ENCODE results near the gene CRBN. TPM values are rescaled to one million over a fixed set of nuclear protein-coding genes. Genes with fewer than 3 reads are reported as not detected.

The CRBN gene
- total and polyA plus RNA-seq, 9 of the 15 experiments (the other 6 are each of a cell fraction or from before 2014, with no cell fraction given) = 40.8 to 331 (median 57.4) TPM

GRCh38 chr3:3189102-3189727 is 9.7 kb upstream of the CRBN start (continued):
- TF ChIP-seq PYGO2 (tag; IDR thresholded peaks at IDR 0.05) = no peak
- TF ChIP-seq ARID4B (CRISPR knock-in tag; IDR thresholded peaks at IDR 0.05) = no peak
- no peak for TF ChIP-seq ZFPM2 (CRISPR knock-in tag; IDR thresholded peaks at IDR 0.05)
- TF ChIP-seq CEBPZ (IDR thresholded peaks at IDR 0.05; ENCODE audit: borderline replicate concordance, low read depth, low read length) = no peak
- no peak for TF ChIP-seq ATF7 (IDR thresholded peaks at IDR 0.05)
- TF ChIP-seq RFX1 (IDR thresholded peaks at IDR 0.05) = no peak
- TF ChIP-seq POU5F1 (IDR thresholded peaks at IDR 0.05; ENCODE audit: borderline replicate concordance, low read depth, low read length, partially characterized antibody) = no peak
- TF ChIP-seq BACH1 (tag; IDR thresholded peaks at IDR 0.05) = peak; percentile 89
- no peak for TF ChIP-seq CCAR2 (IDR thresholded peaks at IDR 0.05; ENCODE audit: low read depth, low read length)
- TF ChIP-seq BRF2 (IDR thresholded peaks at IDR 0.05; ENCODE audit: borderline replicate concordance, insufficient read depth, insufficient read length) = no peak
- TF ChIP-seq ZFX (CRISPR knock-in tag; IDR thresholded peaks at IDR 0.05) = no peak
- no peak for TF ChIP-seq ZNF239 (CRISPR knock-in tag; IDR thresholded peaks at IDR 0.05)
- no peak for TF ChIP-seq TRIM24 (IDR thresholded peaks at IDR 0.05)
- no peak for TF ChIP-seq TCF7 (IDR thresholded peaks at IDR 0.05; ENCODE audit: borderline replicate concordance)
- no peak for TF ChIP-seq RFX7 (CRISPR knock-in tag; IDR thresholded peaks at IDR 0.05)
- TF ChIP-seq VEZF1 (CRISPR knock-in tag; IDR thresholded peaks at IDR 0.05) = no peak
- TF ChIP-seq ESRRA (IDR thresholded peaks at IDR 0.05; ENCODE audit: borderline replicate concordance, low read depth) = no peak
- TF ChIP-seq HES1 (IDR thresholded peaks at IDR 0.05; ENCODE audit: low read depth) = no peak

Data from K562 (cell line).